K562 (cell line): ENCODE measurements around the gene CCDC136. TPM values are rescaled to one million over a fixed set of nuclear protein-coding genes. Genes with fewer than 3 reads are reported as not detected.

ENCODE experiments used
- ATAC-seq: fragments of 200-7000 bp; cut with Tn5 transposase; 3 replicates; pipeline ENCODE4 v1.9.1; 2020; ENCODE audit warnings: moderate library complexity
- BruUV-seq: library from RNA; stranded (reverse); fragments of 400-500 nt; replicated peaks from 2 replicates; lab custom pipeline; 2021; lab: Mats Ljungman, UMichigan
- CTCF ChIA-PET: fragments of 300-600 bp; formaldehyde crosslinking; extraction: SDS; loops from one replicate; lab custom pipeline; 2021; ENCODE audit warnings: low intra/inter-chr PET ratio; lab: Yijun Ruan, JAX
- POLR2A ChIA-PET: fragments of 300-600, 350-650 bp; sonication (Branson Sonifier 250); formaldehyde crosslinking; extraction: SDS; loops from one replicate; lab custom pipeline; 2021; ENCODE audit warnings: antibody characterized with exemption, inconsistent platforms; lab: Yijun Ruan, JAX
- DNase-seq, 4 experiments: peaks; one replicate each; pipeline versions ENCODE4 v3.0.0 to v3.0.0-alpha.2; 2011 to 2018; ENCODE audit warnings: low spot score in 3 of 4, mixed read lengths in 3 of 4; ENCODE audit errors: extremely low read depth in 1 of 4
- FAIRE-seq: peaks from 2 replicates; lab custom pipeline; 2011; peaks lifted over from hg19 to GRCh38; lab: Jason Lieb, UNC
- H2AFZ ChIP-seq: 2 replicates; pipeline ENCODE4 v1.6.0; 2011; ENCODE audit warnings: low read depth, low read length, control low read depth, inconsistent platforms
- H3K27ac ChIP-seq: fragments of 200-600 bp; 3 replicates; pipeline ENCODE4 v1.8.0; 2011; ENCODE audit warnings: low read depth, mild to moderate bottlenecking, control low read depth, inconsistent platforms, low read length, moderate library complexity, mixed read lengths; ENCODE audit errors: extremely low read depth
- H3K27me3 ChIP-seq, 2 experiments: fragments of 300-600 bp in 1 of 2; 2 replicates in 1 of 2; 3 replicates in 1 of 2; pipeline versions ENCODE4 v1.6.0 to v1.8.0; 2011; ENCODE audit warnings: inconsistent platforms in 2 of 2, low read length in 2 of 2, mild to moderate bottlenecking in 1 of 2, mixed read lengths in 1 of 2, moderate library complexity in 1 of 2; ENCODE audit not compliant: control insufficient read depth in 2 of 2, insufficient read depth in 2 of 2
- H3K36me3 ChIP-seq: fragments of 300-600 bp; 3 replicates; pipeline ENCODE4 v1.8.0; 2011; ENCODE audit warnings: mild to moderate bottlenecking, low read length, inconsistent platforms; ENCODE audit not compliant: control insufficient read depth, insufficient read depth
- H3K4me1 ChIP-seq, 2 experiments: fragments of 200-600 bp in 1 of 2; replicated peaks in 1 of 2; 2 replicates in 1 of 2; 3 replicates in 1 of 2; pipeline versions ENCODE4 v1.5.1 to v1.8.0; 2011; ENCODE audit warnings: inconsistent platforms in 2 of 2, low read length in 2 of 2, mild to moderate bottlenecking in 1 of 2, mixed read lengths in 1 of 2, moderate library complexity in 1 of 2; ENCODE audit not compliant: control insufficient read depth in 2 of 2, insufficient read depth in 2 of 2
- H3K4me2 ChIP-seq: 2 replicates; pipeline ENCODE4 v1.6.1; 2011; ENCODE audit warnings: low read length, control low read depth, inconsistent platforms, mixed read lengths; ENCODE audit not compliant: insufficient read depth
- H3K4me3 ChIP-seq: fragments of 200-600 bp; sonication (generic), shearing (Covaris generic); 2 replicates; pipeline ENCODE4 v1.5.1; 2016; ENCODE audit warnings: control low read depth, inconsistent platforms
- H3K79me2 ChIP-seq: fragments of 200-600 bp; 3 replicates; pipeline ENCODE4 v1.8.0; 2011; ENCODE audit warnings: low read length, inconsistent platforms; ENCODE audit not compliant: control insufficient read depth, insufficient read depth
- H3K9ac ChIP-seq, 2 experiments: 2 replicates each; pipeline versions ENCODE4 v1.6.0 to v1.6.1; 2011; ENCODE audit warnings: low read depth in 2 of 2, low read length in 2 of 2, control low read depth in 1 of 2, inconsistent platforms in 1 of 2, mild to moderate bottlenecking in 1 of 2, mixed read lengths in 1 of 2; ENCODE audit not compliant: insufficient read depth in 1 of 2
- H3K9me1 ChIP-seq: one replicate; pipeline ENCODE4 v1.6.0; 2011; ENCODE audit warnings: inconsistent platforms, mild to moderate bottlenecking, low read length, moderate library complexity; ENCODE audit not compliant: control insufficient read depth, insufficient read depth
- H3K9me3 ChIP-seq: replicated peaks from 2 replicates; pipeline ENCODE4 v1.5.1; 2011; ENCODE audit warnings: low read depth, low read length, inconsistent platforms; ENCODE audit not compliant: control insufficient read depth, insufficient read depth
- H4K20me1 ChIP-seq: replicated peaks from 2 replicates; pipeline ENCODE4 v1.6.1; 2011; ENCODE audit warnings: low read length, inconsistent platforms, mixed read lengths; ENCODE audit not compliant: control insufficient read depth, insufficient read depth
- CHCHD3 ChIP-seq: fragments of 250-450 bp; sonication (Bioruptor Pico); IDR thresholded peaks from 2 replicates; pipeline ENCODE4 v2.1.2; 2022; ENCODE audit warnings: mild to moderate bottlenecking
- FOXA3 ChIP-seq, 2 experiments: fragments of 450-650 bp in 1 of 2; sonication (generic) in 1 of 2; formaldehyde crosslinking; IDR thresholded peaks in 1 of 2; conservative IDR thresholded peaks in 1 of 2; 2 replicates each; pipeline versions ENCODE4 v1.4.0 to v1.8.0; 2020 to 2022; ENCODE audit warnings: mild to moderate bottlenecking in 2 of 2, missing genetic modification reagents in 1 of 2
- FOXP4 ChIP-seq: sonication (generic); formaldehyde crosslinking; IDR thresholded peaks from 2 replicates; pipeline ENCODE4 v1.8.0; 2022; ENCODE audit warnings: mild to moderate bottlenecking, missing genetic modification reagents, borderline replicate concordance
- OTX1 ChIP-seq: fragments of 450-650 bp; formaldehyde crosslinking; IDR thresholded peaks from 2 replicates; pipeline ENCODE4 v1.4.0; 2022; ENCODE audit warnings: mild to moderate bottlenecking
- ZNF134 ChIP-seq: fragments of 250-450 bp; sonication (Bioruptor Pico); conservative IDR thresholded peaks from 2 replicates; pipeline ENCODE4 v1.4.0; 2020
- ZNF263 ChIP-seq: sonication (generic); formaldehyde crosslinking; IDR thresholded peaks from 2 replicates; pipeline ENCODE4 v1.8.0; 2022; ENCODE audit warnings: mild to moderate bottlenecking, missing genetic modification reagents, borderline replicate concordance
- ZNF830 ChIP-seq: fragments of 250-450 bp; sonication (Bioruptor Pico); IDR thresholded peaks from 2 replicates; pipeline ENCODE4 v1.5.0; 2021; ENCODE audit warnings: mild to moderate bottlenecking
- WGBS: fragments of 100-300 bp; shearing (Covaris generic); methylation state at CpG from one replicate; pipeline ENCODE4 v1.1.6; 2016; ENCODE audit warnings: low coverage, mixed read lengths; ENCODE audit not compliant: insufficient coverage; ENCODE audit errors: missing lambda C conversion rate; 5-methylcytosine and 5-hydroxymethylcytosine counted together
- in situ Hi-C: fragments of 300-500 bp; cut with MboI; formaldehyde crosslinking; loops from 4 replicates; pipeline ENCODE4 v1.15.0; 2018; ENCODE audit warnings: inconsistent platforms, mixed read lengths
- intact Hi-C: fragments of 100-400 bp; cut with micrococcal nuclease; formaldehyde crosslinking; loops from 2 replicates; pipeline ENCODE4 v1.14.2; 2022
- polyA plus RNA-seq, 8 experiments: library from polyadenylated mRNA; depleted of rRNA in 4 of 8; stranded (reverse) in 5 of 8; unstranded in 3 of 8; fragments of >200 nt; fragmentation: Nextera tagmentation in 2 of 8; fragmentation: Illumina TruSeq in 1 of 8; extraction: Ambion mirVana in 2 of 8; extraction: Trizol in 1 of 8; gene quantifications; 2 replicates each; pipeline versions ENCODE4 v1.2.1 to v1.2.3, GENCODE V29; 2011 to 2014; ENCODE audit warnings: inconsistent platforms in 1 of 8, missing spikeins in 1 of 8
- total RNA-seq, 7 experiments: library from RNA; depleted of rRNA in 6 of 7; stranded (reverse); fragments of >200 nt in 6 of 7; fragmentation: Illumina TruSeq in 2 of 7; extraction: Trizol in 2 of 7; gene quantifications; 2 replicates each; pipeline versions ENCODE4 v1.2.1 to v1.2.3, GENCODE V29; 2011 to 2021; ENCODE audit warnings: low replicate concordance in 1 of 7
- TF ChIP-seq, protein P1 (sequence below): sonication (generic); formaldehyde crosslinking; IDR thresholded peaks from 2 replicates; pipeline ENCODE4 v1.8.0; 2022; ENCODE audit warnings: mild to moderate bottlenecking, missing genetic modification reagents
- TF ChIP-seq, protein P2 (sequence below), 3 experiments: fragments of 200-800 bp in 1 of 3; fragments of 250-450 bp in 1 of 3; fragments of 450-650 bp in 1 of 3; sonication (Bioruptor Pico) in 1 of 3; sonication (Bioruptor generic) in 1 of 3; formaldehyde crosslinking in 1 of 3; IDR thresholded peaks; 2 replicates each; pipeline versions ENCODE4 v1.6.1 to v1.8.0; 2016 to 2022; ENCODE audit warnings: mild to moderate bottlenecking in 2 of 3, missing genetic modification characterization in 2 of 3, missing compliant biosample characterization in 1 of 3, moderate library complexity in 1 of 3

CCDC136 gene
- total and polyA plus RNA-seq, 9 of the 15 experiments (the other 6 are each of a cell fraction or from before 2014, with no cell fraction given) = 2.4 to 40.8 (median 26.5) TPM

DNA sequence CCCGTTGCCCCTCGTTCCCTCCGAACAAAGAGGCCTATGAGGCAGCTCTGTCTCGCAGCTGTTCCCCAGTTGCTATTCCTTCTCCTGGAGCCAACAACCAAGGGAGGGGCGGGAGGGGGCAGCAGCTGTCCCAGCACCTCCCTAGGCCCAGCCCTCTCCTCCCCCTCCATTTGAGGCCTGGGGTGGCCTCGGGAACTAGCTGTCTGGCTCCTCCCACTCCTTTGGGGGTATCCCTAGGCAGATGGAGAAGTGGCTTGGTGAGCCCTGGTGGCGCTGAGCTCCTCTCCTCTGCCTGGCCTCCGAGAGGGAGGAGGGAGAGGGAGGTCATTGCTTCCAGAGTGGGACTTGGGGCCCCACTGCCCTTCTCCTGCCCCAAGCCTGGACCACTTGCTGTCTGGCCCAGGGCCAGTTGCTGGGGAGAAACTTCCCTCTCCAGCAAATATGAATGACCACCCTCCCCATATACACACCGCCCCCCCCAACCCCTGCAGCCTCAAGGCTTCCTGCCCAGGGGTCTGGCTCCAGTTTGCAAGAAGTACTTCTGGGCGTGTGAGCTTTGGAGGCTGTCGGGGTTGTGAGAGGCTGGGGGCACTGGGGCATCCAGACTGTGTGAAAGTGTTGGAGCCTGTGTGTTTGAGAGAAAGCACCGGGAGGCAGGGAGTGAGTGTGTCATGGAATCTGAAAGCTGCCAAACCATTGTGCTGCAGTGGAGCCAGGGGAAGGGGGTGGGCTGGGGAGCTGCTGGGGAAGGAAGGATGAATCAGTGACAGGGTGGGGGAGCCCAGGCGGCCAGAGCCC lies 41.6 kb downstream of the CCDC136 start:
- Histone ChIP-seq H4K20me1 (0 out of 2 replicates have a peak, but pooled peaks cover 4% of the 10 kb centered on the region), H3K9me3 (no peaks in the 10 kb centered on the region), H2AFZ (no peak overlapping the region), H3K4me3 (peak overlapping the region; percentile 66), H3K27me3 (no peaks in the 10 kb centered on the region), H3K36me3 (peaks cover 55% of the 10 kb centered on the region; the same call in 2 of the 3 replicates), H3K79me2 (peaks cover 50% of the 10 kb centered on the region), H3K4me2 (peak overlapping the region; percentile 97), H3K9me1 (no peaks in the 10 kb centered on the region), H3K27ac (peak overlapping the region; percentile 90), H3K4me1 (peaks cover 28 to 73% of the 10 kb centered on the region in 2 experiments), H3K9ac (peak overlapping the region; percentile 91 to 95)
- ChIA-PET POLR2A (interaction anchor here (0.6 to 4.3 kb wide), 21 partner anchors 9 to 1127 kb away, joined by 3 to 39 read pairs (median 5); partner anchors contain the start of genes ATP6V1F and CALU), CTCF (no interaction called here)
- BruUV-seq = no TSS peak
- intact Hi-C loops (loop anchor here (2.0 kb wide), 2 partner anchors 41 to 51 kb away; no protein-coding TSS in a partner anchor), in situ Hi-C loops (no loop called here)
- peak; percentile 12 for ATAC-seq
- DNase-seq = peak; percentile 89 to 96 (median 94)
- WGBS = 26% methylated on average over 11 of the region's 13 CpGs
- FAIRE-seq = peak; percentile 91
- TF ChIP-seq, protein P1, sequence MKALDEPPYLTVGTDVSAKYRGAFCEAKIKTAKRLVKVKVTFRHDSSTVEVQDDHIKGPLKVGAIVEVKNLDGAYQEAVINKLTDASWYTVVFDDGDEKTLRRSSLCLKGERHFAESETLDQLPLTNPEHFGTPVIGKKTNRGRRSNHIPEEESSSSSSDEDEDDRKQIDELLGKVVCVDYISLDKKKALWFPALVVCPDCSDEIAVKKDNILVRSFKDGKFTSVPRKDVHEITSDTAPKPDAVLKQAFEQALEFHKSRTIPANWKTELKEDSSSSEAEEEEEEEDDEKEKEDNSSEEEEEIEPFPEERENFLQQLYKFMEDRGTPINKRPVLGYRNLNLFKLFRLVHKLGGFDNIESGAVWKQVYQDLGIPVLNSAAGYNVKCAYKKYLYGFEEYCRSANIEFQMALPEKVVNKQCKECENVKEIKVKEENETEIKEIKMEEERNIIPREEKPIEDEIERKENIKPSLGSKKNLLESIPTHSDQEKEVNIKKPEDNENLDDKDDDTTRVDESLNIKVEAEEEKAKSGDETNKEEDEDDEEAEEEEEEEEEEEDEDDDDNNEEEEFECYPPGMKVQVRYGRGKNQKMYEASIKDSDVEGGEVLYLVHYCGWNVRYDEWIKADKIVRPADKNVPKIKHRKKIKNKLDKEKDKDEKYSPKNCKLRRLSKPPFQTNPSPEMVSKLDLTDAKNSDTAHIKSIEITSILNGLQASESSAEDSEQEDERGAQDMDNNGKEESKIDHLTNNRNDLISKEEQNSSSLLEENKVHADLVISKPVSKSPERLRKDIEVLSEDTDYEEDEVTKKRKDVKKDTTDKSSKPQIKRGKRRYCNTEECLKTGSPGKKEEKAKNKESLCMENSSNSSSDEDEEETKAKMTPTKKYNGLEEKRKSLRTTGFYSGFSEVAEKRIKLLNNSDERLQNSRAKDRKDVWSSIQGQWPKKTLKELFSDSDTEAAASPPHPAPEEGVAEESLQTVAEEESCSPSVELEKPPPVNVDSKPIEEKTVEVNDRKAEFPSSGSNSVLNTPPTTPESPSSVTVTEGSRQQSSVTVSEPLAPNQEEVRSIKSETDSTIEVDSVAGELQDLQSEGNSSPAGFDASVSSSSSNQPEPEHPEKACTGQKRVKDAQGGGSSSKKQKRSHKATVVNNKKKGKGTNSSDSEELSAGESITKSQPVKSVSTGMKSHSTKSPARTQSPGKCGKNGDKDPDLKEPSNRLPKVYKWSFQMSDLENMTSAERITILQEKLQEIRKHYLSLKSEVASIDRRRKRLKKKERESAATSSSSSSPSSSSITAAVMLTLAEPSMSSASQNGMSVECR = 0 out of 2 replicates have a peak, but pooled peaks have one; percentile 14
- TF ChIP-seq, protein P2, sequence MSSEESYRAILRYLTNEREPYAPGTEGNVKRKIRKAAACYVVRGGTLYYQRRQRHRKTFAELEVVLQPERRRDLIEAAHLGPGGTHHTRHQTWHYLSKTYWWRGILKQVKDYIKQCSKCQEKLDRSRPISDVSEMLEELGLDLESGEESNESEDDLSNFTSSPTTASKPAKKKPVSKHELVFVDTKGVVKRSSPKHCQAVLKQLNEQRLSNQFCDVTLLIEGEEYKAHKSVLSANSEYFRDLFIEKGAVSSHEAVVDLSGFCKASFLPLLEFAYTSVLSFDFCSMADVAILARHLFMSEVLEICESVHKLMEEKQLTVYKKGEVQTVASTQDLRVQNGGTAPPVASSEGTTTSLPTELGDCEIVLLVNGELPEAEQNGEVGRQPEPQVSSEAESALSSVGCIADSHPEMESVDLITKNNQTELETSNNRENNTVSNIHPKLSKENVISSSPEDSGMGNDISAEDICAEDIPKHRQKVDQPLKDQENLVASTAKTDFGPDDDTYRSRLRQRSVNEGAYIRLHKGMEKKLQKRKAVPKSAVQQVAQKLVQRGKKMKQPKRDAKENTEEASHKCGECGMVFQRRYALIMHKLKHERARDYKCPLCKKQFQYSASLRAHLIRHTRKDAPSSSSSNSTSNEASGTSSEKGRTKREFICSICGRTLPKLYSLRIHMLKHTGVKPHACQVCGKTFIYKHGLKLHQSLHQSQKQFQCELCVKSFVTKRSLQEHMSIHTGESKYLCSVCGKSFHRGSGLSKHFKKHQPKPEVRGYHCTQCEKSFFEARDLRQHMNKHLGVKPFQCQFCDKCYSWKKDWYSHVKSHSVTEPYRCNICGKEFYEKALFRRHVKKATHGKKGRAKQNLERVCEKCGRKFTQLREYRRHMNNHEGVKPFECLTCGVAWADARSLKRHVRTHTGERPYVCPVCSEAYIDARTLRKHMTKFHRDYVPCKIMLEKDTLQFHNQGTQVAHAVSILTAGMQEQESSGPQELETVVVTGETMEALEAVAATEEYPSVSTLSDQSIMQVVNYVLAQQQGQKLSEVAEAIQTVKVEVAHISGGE (CRISPR knock-in tag; IDR thresholded peaks at IDR 0.05) = no peak
- TF ChIP-seq ZNF830 (CRISPR knock-in tag) = no peak
- TF ChIP-seq ZNF263 (CRISPR knock-in tag) = peak; percentile 86
- TF ChIP-seq OTX1 (CRISPR knock-in tag) = 0 out of 2 replicates have a peak, but pooled peaks have one; percentile 4
- no peak for TF ChIP-seq ZNF134 (CRISPR knock-in tag)
- TF ChIP-seq FOXA3 (CRISPR knock-in tag; conservative IDR thresholded peaks at IDR 0.05 in 1 of 2, IDR thresholded peaks at IDR 0.05 in 1 of 2) = 0 out of 4 replicates have a peak, but pooled peaks of 1 of the 2 experiments have one; percentile 38
- TF ChIP-seq FOXP4 (CRISPR knock-in tag) = no peak
- no peak for TF ChIP-seq CHCHD3 (CRISPR knock-in tag)
